MCF 10A (cell line): ENCODE results near the gene MMP27. TPM values are rescaled to one million over a fixed set of nuclear protein-coding genes. Genes with fewer than 3 reads are reported as not detected.
"Not testable (repeated sequence)": the region's sequence is repeated elsewhere in the genome, so short reads cannot be mapped to it uniquely, and the experiment has no call there.

ENCODE experiments used
- Bru-seq: library from RNA; stranded (reverse); fragments of 400-500 nt; gene quantifications from one replicate; lab custom pipeline; 2021; lab: Mats Ljungman, UMichigan
- BruChase-seq, 2 experiments: library from RNA; stranded (reverse); fragments of 400-500 nt; gene quantifications; one replicate each; lab custom pipeline; 2021; lab: Mats Ljungman, UMichigan
- BruUV-seq: library from RNA; stranded (reverse); fragments of 400-500 nt; replicated peaks from 2 replicates; lab custom pipeline; 2021; lab: Mats Ljungman, UMichigan
- CTCF ChIA-PET: fragments of 300-600 bp; sonication (Branson Sonifier 250); formaldehyde crosslinking; extraction: SDS; loops from one replicate; lab custom pipeline; 2021; ENCODE audit warnings: antibody characterized with exemption, inconsistent platforms; lab: Yijun Ruan, JAX
- POLR2A ChIA-PET: fragments of 300-600, 350-650 bp; sonication (Branson Sonifier 250); formaldehyde crosslinking; extraction: SDS; loops from one replicate; lab custom pipeline; 2020; ENCODE audit warnings: antibody characterized with exemption, inconsistent platforms; lab: Yijun Ruan, JAX
- DNase-seq: peaks from one replicate; pipeline ENCODE4 v3.0.0-alpha.2; 2018; ENCODE audit not compliant: unreplicated experiment
- H3K27ac Mint-ChIP-seq: one replicate; pipeline ENCODE4 v1.8.0; 2022; ENCODE audit warnings: mild to moderate bottlenecking, low read depth, mixed read lengths; ENCODE audit not compliant: unreplicated experiment
- H3K27me3 Mint-ChIP-seq: one replicate; pipeline ENCODE4 v1.8.0; 2022; ENCODE audit warnings: mixed read lengths; ENCODE audit not compliant: insufficient read depth, unreplicated experiment
- H3K36me3 Mint-ChIP-seq: one replicate; pipeline ENCODE4 v1.8.0; 2022; ENCODE audit warnings: mild to moderate bottlenecking, moderate library complexity, mixed read lengths; ENCODE audit not compliant: insufficient read depth, unreplicated experiment
- H3K4me1 Mint-ChIP-seq: one replicate; pipeline ENCODE4 v1.8.0; 2022; ENCODE audit warnings: mixed read lengths; ENCODE audit not compliant: insufficient read depth, unreplicated experiment
- H3K4me3 Mint-ChIP-seq: one replicate; pipeline ENCODE4 v1.8.0; 2022; ENCODE audit warnings: mild to moderate bottlenecking, moderate library complexity, mixed read lengths; ENCODE audit not compliant: unreplicated experiment
- H3K9me3 Mint-ChIP-seq: one replicate; pipeline ENCODE4 v1.8.0; 2022; ENCODE audit warnings: mixed read lengths; ENCODE audit not compliant: unreplicated experiment
- CTCF ChIP-seq: fragments of 200-600 bp; IDR thresholded peaks from one replicate; pipeline ENCODE4 v1.8.0; 2022; ENCODE audit warnings: antibody characterized with exemption, mild to moderate bottlenecking; ENCODE audit not compliant: unreplicated experiment
- intact Hi-C: fragments of 100-400 bp; cut with micrococcal nuclease; formaldehyde crosslinking; loops from 2 replicates; pipeline ENCODE4 v1.14.1; 2022
- long read RNA-seq: library from polyadenylated mRNA; stranded (forward); transcript quantifications from one replicate; pipeline ENCODE4 v2.0.0, GENCODE V29; 2022
- total RNA-seq: library from RNA; stranded (reverse); gene quantifications from 2 replicates; pipeline ENCODE4 v1.2.3, GENCODE V29; 2022

The MMP27 gene
- total RNA-seq: not detected in 2 replicates
- Bru-seq, nascent RNA: not detected
- BruChase-seq, experiment 1, labeled RNA remaining after a 6-hour chase: percentile 6 among the genes with signal in this experiment
- not detected for BruChase-seq, experiment 2, labeled RNA remaining after a 2-hour chase
- long read RNA-seq: 0 reads

- H3K4me3 Mint-ChIP-seq: no peak within 1 kb of the TSS
- POLR2A ChIA-PET: no interaction called here
- no peaks in the 10 kb centered on the region for H3K27me3 Mint-ChIP-seq
- TF ChIP-seq CTCF: no peak
- H3K4me1 Mint-ChIP-seq: peaks cover 6% of the 10 kb centered on the region
- intact Hi-C loops: no loop called here
- H3K36me3 Mint-ChIP-seq: no peaks in the 10 kb centered on the region
- H3K9me3 Mint-ChIP-seq: no peaks in the 10 kb centered on the region
- H3K27ac Mint-ChIP-seq: no peak within 1 kb of the TSS
- no peak for DNase-seq
- no TSS peak for BruUV-seq
- CTCF ChIA-PET: no interaction called here
Observed at GRCh38 chr11:102705626-102706025, at the start of gene MMP27. MMP27 (minus strand) TSS chr11:102705769; CDS start chr11:102705714, 55 bp downstream.

- Mint-ChIP-seq H3K4me1 (peaks cover 1% of the 10 kb centered on the region), H3K27ac (no peak overlapping the region), H3K4me3 (no peak overlapping the region), H3K36me3 (no peaks in the 10 kb centered on the region), H3K9me3 (no peaks in the 10 kb centered on the region), H3K27me3 (peaks cover 11% of the 10 kb centered on the region)
- no peak for DNase-seq
- no TSS peak for BruUV-seq
- ChIA-PET CTCF (interaction anchor here (1.3 to 2.0 kb wide), 2 partner anchors 19 to 31 kb away, joined by 4 to 12 read pairs; no protein-coding TSS in a partner anchor), POLR2A (no interaction called here)
- intact Hi-C loops: no loop called here
- TF ChIP-seq CTCF: no peak
Observed at GRCh38 chr11:102753267-102753666, 47.7 kb upstream of the MMP27 start.

GRCh38 chr11:102751673-102752072, 46.1 kb upstream of the MMP27 start:
- no peak for DNase-seq
- Mint-ChIP-seq H3K27me3 (peaks cover 11% of the 10 kb centered on the region), H3K27ac (no peak overlapping the region), H3K36me3 (no peaks in the 10 kb centered on the region), H3K4me3 (no peak overlapping the region), H3K4me1 (no peaks in the 10 kb centered on the region), H3K9me3 (peaks cover 10% of the 10 kb centered on the region)
- ChIA-PET CTCF (interaction anchor here (2.0 kb wide), 1 partner anchor 18 kb away, joined by 12 read pairs; no protein-coding TSS in a partner anchor), POLR2A (no interaction called here)
- no TSS peak for BruUV-seq
- intact Hi-C loops: no loop called here
- TF ChIP-seq CTCF: no peak

- no peak for DNase-seq
Observed at GRCh38 chr11:102749101-102749722, 43.6 kb upstream of the MMP27 start.

GRCh38 chr11:102746746-102747578, 41.4 kb upstream of the MMP27 start:
- CTCF ChIA-PET: interaction anchor here (0.7 to 2.1 kb wide), 2 partner anchors 13 to 194 kb away, joined by 4 to 8 read pairs; no protein-coding TSS in a partner anchor
- H3K36me3 Mint-ChIP-seq, H3K4me1 Mint-ChIP-seq, H3K27me3 Mint-ChIP-seq, H3K27ac Mint-ChIP-seq, DNase-seq, BruUV-seq, intact Hi-C loops, POLR2A ChIA-PET, H3K4me3 Mint-ChIP-seq: not testable (repeated sequence)
- H3K9me3 Mint-ChIP-seq: peaks cover 17% of the 10 kb centered on the region

More at GRCh38 chr11:102749101-102749722, 43.6 kb upstream of the MMP27 start:
- Mint-ChIP-seq H3K9me3 (peaks cover 15% of the 10 kb centered on the region), H3K4me3 (no peak overlapping the region), H3K36me3 (no peaks in the 10 kb centered on the region), H3K4me1 (no peaks in the 10 kb centered on the region), H3K27me3 (peaks cover 3% of the 10 kb centered on the region), H3K27ac (no peak overlapping the region)
- intact Hi-C loops: no loop called here
- BruUV-seq: no TSS peak
- CTCF ChIA-PET: interaction anchor here (0.6 to 2.1 kb wide), 6 partner anchors 15 to 810 kb away, joined by 3 to 8 read pairs (median 3); no protein-coding TSS in a partner anchor
- POLR2A ChIA-PET: interaction anchor here (1.0 to 2.3 kb wide), 3 partner anchors 8 to 13 kb away, joined by 3 to 5 read pairs (median 3); no protein-coding TSS in a partner anchor
- no peak for TF ChIP-seq CTCF
